Neural crest cell (in vitro differentiated cells): ENCODE results near the gene PLXNB2. TPM values are rescaled to one million over a fixed set of nuclear protein-coding genes. Genes with fewer than 3 reads are reported as not detected.
A peak's percentile ranks its signal among the peaks of the same experiment; 100 is the strongest.

ENCODE experiments used
- DNase-seq: peaks from one replicate; pipeline ENCODE4 v3.0.0; 2021; ENCODE audit warnings: low read depth, mixed read lengths, low spot score
- H3K27ac Mint-ChIP-seq: one replicate; pipeline ENCODE4 v1.8.0; 2021; ENCODE audit warnings: mild to moderate bottlenecking, mixed read lengths; ENCODE audit not compliant: unreplicated experiment
- H3K27me3 Mint-ChIP-seq: 2 replicates; pipeline ENCODE4 v1.8.0; 2021; ENCODE audit warnings: low read depth, mild to moderate bottlenecking, mixed read lengths
- H3K36me3 Mint-ChIP-seq: 2 replicates; pipeline ENCODE4 v1.8.0; 2021; ENCODE audit warnings: low read depth, mild to moderate bottlenecking, mixed read lengths
- H3K4me1 Mint-ChIP-seq: 2 replicates; pipeline ENCODE4 v1.8.0; 2021; ENCODE audit warnings: mixed read lengths
- H3K4me3 Mint-ChIP-seq: one replicate; pipeline ENCODE4 v1.8.0; 2021; ENCODE audit warnings: mild to moderate bottlenecking, mixed read lengths
- H3K9me3 Mint-ChIP-seq: 2 replicates; pipeline ENCODE4 v1.8.0; 2021; ENCODE audit warnings: mixed read lengths
- total RNA-seq: library from RNA; stranded (reverse); gene quantifications from 2 replicates; pipeline ENCODE4 v1.2.1, GENCODE V29; 2021
- TF ChIP-seq, protein P1 (sequence below): fragments of 200-600 bp; sonication (generic); conservative IDR thresholded peaks from 2 replicates; pipeline ENCODE4 v1.5.0; 2021; ENCODE audit warnings: antibody characterized with exemption, mild to moderate bottlenecking

Gene PLXNB2
- total RNA-seq, 1 donor from 2014 or later = 130 TPM

DNA sequence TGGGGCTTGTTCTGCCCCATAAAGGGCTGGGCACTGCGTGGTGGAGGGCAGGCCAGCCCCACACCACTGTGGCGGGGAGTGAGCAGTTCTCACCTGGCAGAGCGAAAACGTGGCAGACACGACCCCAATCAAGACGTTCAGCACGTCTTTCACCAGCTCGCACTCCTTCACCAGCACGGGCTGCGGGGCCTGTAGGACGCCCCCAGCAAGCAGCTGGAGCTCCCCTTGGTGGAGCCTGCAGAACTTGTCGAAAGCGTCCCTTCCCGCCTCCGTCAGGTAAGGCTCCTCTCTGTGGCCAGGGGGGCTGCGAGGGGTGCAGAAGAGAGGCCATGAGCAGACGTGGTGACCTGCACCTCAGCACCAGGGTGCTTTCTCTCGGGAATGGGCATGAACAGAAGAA lies 74.2 kb downstream of the PLXNB2 start:
- no peak for DNase-seq
- Mint-ChIP-seq H3K9me3 (no peaks in the 10 kb centered on the region), H3K36me3 (peaks cover 14% of the 10 kb centered on the region), H3K27ac (no peak overlapping the region), H3K27me3 (no peaks in the 10 kb centered on the region), H3K4me3 (no peak overlapping the region), H3K4me1 (no peaks in the 10 kb centered on the region)
- TF ChIP-seq, protein P1, sequence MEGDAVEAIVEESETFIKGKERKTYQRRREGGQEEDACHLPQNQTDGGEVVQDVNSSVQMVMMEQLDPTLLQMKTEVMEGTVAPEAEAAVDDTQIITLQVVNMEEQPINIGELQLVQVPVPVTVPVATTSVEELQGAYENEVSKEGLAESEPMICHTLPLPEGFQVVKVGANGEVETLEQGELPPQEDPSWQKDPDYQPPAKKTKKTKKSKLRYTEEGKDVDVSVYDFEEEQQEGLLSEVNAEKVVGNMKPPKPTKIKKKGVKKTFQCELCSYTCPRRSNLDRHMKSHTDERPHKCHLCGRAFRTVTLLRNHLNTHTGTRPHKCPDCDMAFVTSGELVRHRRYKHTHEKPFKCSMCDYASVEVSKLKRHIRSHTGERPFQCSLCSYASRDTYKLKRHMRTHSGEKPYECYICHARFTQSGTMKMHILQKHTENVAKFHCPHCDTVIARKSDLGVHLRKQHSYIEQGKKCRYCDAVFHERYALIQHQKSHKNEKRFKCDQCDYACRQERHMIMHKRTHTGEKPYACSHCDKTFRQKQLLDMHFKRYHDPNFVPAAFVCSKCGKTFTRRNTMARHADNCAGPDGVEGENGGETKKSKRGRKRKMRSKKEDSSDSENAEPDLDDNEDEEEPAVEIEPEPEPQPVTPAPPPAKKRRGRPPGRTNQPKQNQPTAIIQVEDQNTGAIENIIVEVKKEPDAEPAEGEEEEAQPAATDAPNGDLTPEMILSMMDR = no peak

DNA sequence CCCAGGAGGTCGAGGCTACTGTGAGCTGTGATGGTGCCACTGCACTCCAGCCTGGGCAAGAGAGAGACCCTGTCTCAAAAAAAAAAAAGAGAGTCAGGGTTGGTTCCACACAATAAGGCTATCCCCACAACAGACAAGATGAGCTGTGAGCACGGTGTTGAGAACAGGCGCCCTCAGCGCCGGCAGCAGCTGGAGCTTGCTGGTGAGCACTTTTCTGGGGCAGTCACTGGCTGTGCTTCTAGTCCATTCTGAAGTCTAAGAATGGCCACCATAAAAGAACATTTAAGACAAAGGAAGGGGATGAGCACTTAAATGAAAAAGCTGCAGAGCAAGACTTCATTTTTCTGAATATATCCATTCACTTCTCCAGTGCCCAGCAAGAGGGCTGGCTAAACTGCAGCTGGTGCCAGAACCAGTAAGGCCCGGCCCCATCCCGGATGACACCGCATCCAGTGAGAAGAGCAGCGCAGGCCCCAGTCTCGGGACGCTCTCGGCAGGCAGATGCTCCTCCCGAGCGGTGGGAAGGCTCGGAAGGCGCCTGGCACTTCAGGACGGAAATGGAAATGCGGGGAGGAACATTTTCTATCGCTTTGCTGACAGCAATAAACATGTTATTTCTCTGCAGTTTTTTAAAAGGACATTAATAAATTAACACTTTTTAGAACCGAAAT lies 74.8 kb downstream of the PLXNB2 start:
- no peaks in the 10 kb centered on the region for H3K27me3 Mint-ChIP-seq
- no peaks in the 10 kb centered on the region for H3K4me1 Mint-ChIP-seq
- no peak overlapping the region for H3K4me3 Mint-ChIP-seq
- no peak for DNase-seq
- H3K36me3 Mint-ChIP-seq = peaks cover 14% of the 10 kb centered on the region
- TF ChIP-seq, protein P1 = no peak
- no peak overlapping the region for H3K27ac Mint-ChIP-seq
- no peaks in the 10 kb centered on the region for H3K9me3 Mint-ChIP-seq

DNA sequence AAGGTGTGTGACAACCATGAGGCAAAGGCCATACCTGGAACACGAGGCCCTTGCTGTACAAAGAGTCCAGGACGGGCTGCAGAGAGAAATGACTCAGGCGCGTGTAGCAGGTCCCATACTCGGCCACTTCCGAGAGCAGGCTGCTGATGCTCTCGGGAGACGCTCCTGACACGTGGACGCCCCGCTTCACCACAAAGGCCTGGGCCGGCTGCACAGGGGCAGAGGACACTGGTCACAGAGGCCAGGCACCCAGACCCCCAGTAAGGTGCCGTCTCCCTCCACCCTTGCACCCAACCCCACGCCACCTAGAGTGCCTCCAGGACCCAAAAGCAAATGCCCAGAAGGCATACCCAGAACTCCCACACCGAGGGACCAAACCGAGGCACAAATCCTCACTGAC lies 78.1 kb downstream of the PLXNB2 start:
- TF ChIP-seq, protein P1 = no peak
- H3K36me3 Mint-ChIP-seq = peaks cover 4% of the 10 kb centered on the region
- no peaks in the 10 kb centered on the region for H3K27me3 Mint-ChIP-seq
- no peak for DNase-seq
- H3K4me3 Mint-ChIP-seq = no peak overlapping the region
- H3K4me1 Mint-ChIP-seq = no peaks in the 10 kb centered on the region
- H3K9me3 Mint-ChIP-seq = no peaks in the 10 kb centered on the region
- peak overlapping the region; percentile 75 for H3K27ac Mint-ChIP-seq

DNA sequence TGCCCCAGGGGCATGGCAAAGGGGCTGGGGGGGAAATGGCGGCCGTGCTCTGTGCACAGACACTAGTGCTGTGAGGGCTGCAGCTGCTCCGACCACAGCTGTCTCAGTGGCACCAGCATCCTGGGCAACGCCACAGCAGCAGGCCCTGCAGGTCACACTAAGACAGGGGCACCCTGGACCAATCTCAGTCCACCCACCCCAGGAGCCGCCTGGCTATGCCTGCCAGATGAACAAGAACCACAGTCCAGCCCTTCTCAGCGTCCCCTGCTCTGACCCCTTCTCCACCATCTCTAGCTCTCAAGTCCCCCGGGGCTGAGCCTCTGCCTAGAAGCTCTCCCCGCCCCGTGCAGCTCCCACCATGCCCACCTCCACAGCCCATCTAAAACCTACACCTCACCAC lies 79.1 kb downstream of the PLXNB2 start:
- Mint-ChIP-seq H3K27ac (no peak overlapping the region), H3K4me3 (no peak overlapping the region), H3K36me3 (no peaks in the 10 kb centered on the region), H3K4me1 (no peaks in the 10 kb centered on the region), H3K27me3 (no peaks in the 10 kb centered on the region), H3K9me3 (no peaks in the 10 kb centered on the region)
- DNase-seq = no peak
- TF ChIP-seq, protein P1 = no peak

DNA sequence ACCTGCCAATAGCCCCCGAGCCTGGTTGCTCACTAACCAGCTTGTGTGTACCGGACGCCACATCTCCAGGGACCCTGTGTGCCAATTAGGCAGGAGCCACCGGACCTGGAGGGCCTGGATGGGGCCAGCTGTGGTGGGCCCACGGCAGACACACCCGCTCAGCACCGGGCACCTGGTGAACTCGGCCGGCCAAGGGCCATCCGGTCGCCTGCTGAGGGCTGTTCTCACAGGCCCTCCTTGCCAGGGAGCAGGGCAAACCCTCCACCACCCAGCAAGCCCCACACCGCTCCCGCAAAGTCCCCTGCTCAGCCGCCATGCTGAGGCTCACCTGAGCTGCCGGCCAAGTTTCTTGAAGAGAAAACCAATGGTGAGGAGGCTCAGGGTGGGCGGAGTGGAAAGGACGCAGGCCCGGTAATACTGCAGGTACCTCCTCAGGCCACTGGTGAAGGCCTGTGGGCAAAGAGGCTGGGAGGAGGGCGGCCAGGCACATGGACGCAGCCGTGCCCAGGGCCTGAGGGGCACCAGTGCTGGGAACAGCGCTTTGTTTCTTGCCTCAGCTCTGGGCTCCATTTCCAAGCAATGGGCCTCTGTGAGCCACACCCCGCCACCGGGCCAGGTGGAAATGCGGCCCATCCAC lies 79.7 kb downstream of the PLXNB2 start:
- peaks cover 3% of the 10 kb centered on the region for H3K36me3 Mint-ChIP-seq
- no peak overlapping the region for H3K27ac Mint-ChIP-seq
- TF ChIP-seq, protein P1 = no peak
- DNase-seq = no peak
- no peaks in the 10 kb centered on the region for H3K27me3 Mint-ChIP-seq
- H3K4me1 Mint-ChIP-seq = no peaks in the 10 kb centered on the region
- no peak overlapping the region for H3K4me3 Mint-ChIP-seq
- no peaks in the 10 kb centered on the region for H3K9me3 Mint-ChIP-seq
